Measurements from ENCODE around the gene RNF8.
"Not testable (repeated sequence)": the region's sequence is repeated elsewhere in the genome, so short reads cannot be mapped to it uniquely, and the experiment has no call there.

The RNF8 gene

DNA sequence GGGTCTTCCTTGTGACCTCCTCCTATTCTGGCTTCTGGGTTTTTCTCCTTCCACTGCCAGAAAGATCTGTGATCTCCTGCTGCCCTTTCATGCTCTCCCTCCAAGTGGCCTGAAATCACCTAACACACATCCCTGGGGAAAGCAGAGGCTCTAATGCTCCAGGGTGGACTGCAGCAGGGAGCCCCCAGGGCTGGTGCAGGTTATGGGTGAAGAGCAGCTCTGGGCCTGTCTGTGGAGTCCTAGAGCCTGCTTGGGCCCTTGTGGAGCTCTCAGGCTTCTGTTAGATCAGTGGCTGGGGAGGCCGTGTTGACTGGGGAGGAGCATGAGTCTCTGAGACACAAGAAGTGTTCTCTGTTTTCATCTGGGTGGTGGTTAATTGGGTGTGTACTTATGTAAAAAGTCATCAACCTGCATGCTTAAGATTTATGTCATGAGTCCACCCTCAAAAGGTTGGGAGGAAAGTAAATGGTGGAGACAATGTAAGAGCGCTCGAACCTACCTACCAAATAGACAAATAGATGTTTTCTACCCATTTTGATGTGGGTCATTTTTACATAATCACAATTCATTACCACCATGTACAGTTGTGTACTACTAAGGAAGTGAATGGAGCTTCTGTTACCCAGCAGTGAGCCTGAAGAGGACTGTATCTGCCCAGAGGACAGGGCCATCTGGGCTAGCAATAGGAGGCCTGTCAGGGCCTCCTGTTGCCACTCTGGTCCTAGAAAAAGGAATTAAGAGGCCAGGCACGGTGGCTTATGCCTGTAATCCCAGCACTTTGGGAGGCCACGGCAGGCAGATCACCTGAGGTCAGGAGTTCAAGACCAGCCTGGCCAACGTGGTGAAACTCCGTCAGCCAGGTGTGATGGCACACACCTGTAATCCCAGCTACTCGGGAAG is 32.0 kb upstream of the RNF8 start:
- DNase-seq = no peak

DNA sequence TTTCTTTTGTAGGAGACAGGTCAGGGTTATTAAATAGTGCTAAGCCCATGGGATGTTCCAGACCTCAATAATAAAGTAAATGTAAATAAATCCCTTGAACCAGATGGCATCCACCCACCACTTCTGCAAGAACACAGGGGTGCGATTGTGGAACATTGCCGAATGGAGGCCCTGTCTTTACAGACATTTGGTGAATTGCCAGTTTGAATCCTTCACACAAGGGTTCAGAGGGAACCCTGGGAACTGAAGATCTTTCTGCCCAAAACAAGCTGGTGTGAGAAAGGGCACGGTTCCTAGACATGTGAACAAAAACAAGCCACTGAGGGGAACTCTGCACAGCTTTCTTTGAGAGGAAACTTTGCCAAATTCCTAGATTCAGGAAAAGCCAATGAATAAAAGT is 30.2 kb upstream of the RNF8 start:
- no peak for DNase-seq

DNA sequence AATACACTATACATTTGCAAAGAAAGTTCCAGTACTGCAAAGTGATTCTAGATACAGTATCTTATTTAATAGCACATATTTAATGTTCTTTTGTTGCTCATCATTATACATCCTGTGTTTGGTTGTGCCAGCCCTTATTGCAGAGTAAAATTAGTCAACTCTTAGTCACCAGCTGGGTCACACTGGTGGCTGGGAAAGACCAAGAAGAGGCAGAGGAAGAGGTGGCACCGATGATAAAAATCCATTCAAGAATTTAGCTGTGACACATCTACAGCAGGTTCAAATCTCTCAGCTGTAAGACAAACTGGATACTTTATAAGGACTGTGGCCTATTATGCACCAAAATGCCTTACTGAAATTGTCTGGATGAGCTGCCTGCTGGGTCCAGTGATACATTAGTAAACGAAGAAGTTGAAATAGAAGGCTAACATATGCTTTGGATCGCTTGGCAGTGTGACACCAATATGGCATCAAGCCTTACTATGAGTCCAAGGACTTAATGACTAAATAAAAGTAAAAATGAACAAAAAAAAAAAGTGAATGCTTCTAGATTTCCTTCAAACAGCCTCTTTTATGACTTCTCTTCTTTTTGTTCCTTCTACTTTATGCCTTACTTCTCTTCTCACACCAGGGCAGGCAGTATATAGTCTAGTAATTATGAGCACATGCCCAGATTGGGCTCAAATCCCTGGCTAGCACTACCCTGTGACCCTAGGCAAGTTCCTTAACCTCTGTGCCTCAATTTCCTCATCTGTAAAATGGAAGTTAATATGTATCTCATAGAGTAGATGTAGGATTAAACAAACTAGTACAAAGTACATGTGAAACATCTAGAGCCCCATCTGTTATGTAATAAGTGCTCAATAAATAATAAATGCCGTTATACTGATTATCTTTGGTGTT is 29.4 kb upstream of the RNF8 start:
- peak; percentile 62 to 81 for DNase-seq

DNA sequence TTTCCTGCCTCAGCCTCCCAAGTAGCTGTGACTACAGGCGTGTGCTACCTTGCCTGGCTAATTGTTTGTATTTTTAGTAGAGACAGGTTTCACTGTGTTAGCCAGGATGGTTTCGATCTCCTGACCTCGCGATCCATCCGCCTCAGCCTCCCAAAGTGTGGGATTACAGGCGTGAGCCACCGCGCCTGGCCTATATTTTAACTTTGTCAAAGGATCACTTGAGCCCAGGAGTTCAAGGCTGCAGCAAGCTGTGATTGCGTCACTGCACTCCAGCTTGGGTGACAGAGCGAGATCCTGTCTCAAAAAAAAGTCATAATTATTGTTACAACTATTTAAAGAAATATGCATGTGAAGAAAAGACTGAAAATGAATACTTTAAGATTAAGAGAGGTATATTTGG is 23.4 kb upstream of the RNF8 start:
- DNase-seq = not testable (repeated sequence)

DNA sequence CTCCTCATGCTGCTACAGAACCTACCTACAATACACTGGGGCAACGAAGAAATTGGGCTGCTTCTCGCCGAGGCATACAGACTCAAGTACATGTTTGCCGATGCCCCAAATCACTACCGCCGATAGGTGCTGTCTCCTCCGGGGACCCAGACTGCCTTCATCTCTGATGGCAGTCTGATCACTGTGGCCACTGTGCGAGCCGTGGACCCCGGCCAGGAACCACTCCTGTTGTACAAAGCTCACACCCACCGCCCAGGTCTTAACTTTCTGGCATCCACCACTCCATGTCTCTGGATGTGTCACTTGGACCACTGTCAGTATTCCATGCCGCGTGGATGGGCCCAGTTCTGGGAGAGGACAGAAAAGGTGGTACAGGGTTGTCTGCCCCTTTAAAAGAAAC is 22.7 kb upstream of the RNF8 start:
- no peak for DNase-seq

DNA sequence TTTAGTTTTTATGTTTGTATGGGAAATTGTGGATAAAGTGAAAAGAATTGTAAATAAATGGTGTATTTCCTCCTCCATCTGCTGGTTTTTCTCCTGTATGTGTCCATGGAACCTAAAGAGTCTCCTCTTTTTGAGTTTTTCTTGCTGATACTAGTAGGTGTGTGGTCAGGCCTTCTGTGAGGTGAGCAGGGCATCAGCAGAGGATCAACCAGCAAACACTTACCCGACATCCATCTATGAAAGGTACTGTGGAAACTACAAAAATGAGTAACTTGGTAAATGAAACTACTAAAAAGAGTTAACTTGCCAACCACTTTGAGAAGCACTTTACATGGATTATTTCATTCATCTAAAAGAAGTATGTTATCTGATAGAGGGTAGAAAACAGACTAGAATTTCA is 20.9 kb upstream of the RNF8 start:
- no peak for DNase-seq

DNA sequence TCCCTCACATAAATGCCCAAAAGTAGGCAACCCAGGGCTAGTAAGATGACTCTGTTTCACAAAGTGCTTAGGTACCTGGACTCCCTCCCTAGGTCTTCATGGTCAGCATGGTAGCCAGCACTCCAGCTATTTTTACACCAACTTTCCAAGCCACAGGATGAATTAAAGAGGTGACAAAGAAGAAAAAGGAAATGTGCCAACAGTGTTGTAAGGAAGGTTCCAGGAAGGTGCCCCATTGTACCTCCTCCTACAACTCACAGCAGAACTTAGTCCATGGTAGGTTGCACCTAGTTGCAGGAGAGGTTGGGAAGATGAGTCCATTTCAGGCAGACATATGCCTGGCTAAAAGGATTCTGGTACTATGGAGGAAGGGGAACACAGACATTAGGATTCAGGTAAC is 19.7 kb upstream of the RNF8 start:
- DNase-seq = no peak

DNA sequence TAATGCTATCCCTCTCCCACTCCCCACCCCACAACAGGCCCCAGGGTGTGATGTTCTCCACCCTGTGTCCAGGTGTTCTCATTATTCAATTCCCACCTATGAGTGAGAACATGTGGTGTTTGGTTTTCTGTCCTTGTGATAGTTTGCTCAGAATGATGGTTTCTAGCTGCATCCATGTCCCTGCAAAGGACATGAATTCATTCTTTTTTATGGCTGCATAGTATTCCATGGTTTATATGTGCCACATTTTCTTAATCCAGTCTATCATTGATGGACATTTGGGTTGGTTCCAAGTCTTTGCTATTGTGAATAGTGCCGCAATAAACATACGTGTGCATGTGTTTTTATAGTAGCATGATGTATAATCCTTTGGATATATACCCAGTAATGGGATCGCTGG is 15.5 kb upstream of the RNF8 start:
- DNase-seq = not testable (repeated sequence)

DNA sequence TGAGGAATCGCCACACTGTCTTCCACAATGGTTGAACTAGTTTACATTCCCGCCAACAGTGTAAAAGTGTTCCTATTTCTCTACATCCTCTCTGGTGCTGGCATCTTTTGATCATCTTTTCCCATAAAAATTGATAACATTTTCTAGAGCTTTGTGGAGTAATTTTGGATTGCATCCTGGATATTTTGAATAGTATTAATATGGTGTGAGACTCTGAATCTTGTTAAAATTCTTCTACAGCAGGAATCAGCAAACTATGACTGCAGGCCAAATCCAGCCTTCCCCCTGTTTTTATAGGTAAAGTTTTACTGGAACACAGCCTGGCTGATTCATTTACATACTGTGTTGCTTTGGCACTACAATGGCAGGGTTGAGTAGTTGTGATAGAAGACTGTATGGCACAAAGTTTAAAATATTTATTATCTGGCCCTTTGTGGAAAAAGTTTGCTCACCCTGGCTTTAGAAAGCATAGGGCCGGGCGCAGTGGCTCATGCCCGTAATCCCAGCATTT is 15.0 kb upstream of the RNF8 start:
- DNase-seq = no peak

DNA sequence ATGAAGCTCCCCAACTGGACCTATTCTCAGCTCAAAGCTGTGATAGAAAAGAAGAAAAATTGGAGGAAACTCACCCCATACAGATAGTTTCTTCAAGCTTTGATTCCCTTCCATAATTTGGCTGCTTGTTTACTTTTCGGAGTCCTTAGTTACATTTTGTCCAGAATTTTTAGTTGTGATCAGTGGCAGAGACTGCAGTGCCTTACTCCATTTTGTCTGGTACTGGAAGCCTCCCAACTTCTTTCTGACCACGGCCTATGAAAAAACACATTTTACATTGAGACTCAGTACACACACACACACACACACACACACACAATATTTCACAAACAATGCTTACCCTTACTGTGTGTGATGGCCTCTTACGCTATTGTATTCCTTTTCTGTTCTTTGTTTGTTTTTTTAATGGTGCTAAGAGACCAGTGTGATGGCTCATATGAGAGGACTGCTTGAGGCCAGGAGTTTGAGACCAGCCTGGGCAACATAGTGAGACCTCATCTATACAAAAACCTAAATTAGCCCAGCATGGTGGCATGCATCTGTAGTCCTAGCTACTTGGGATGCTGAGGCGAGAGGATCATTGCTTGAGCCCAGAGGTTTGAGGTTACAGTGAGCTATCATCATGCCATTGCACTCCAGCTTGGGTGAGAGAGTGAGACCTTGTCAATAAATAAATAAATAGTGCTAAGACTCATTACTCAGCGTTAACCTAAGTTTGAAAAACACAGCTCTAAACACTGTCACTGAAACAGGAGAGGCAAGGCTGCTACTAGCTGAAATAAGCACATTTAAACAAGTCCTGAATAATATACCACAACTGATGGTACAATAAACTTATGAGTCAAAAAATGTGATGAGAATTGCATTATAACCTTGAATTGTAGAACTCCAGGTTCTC is 13.8 kb upstream of the RNF8 start:
- no peak for DNase-seq

DNA sequence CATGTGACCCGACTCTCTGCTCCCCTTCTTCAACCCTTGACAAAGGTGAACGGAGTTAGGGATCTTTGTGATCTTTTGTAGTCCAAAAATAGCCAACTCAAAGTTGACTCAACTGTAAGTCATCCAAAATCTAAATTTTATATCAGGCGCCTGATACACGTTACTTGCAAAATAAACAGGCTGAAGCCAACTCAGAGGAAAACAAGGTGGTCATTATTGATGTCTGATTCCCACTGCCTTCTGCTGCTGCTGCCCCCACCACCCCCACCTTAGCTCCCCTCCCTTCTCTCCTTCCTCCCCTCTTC is 13.2 kb upstream of the RNF8 start:
- no peak for DNase-seq

DNA sequence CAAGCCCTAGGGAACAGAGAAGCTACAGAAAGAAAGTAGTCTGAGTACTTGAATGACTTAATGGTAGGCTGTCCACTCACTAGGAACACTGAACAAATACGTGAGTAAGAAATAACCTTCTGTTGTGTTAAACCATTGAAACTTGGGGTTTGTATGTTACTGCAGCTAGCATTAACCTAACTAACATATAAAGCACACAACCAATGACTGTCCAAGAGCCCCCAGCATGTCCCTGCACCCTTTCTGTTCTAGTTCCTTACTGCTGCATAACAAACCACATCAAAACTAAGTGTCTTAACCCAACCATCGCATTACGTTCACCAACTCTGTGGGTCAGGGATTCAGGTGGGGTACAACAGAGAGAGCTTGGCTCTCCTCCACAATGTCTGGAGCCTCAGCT is 10.5 kb upstream of the RNF8 start:
- DNase-seq = no peak

DNA sequence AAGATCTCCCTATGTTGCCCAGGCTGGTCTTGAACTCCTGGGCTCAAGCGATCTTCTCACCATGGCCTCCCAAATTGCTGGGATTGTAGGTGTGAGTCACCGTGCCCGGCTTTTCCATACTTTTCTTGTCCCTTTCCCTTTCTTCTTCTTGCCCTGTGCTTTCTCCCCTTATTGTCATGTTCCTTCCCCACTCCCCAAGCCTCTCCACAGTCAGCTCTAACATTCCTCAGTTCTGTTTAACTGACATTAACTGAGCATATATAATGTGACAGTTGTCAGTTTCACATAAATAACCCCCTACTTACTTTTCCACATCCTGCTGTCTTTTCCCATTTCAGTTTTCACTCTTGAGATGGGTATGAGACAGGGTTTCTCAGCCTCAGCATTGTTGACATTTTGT is 9.5 kb upstream of the RNF8 start:
- DNase-seq = no peak

DNA sequence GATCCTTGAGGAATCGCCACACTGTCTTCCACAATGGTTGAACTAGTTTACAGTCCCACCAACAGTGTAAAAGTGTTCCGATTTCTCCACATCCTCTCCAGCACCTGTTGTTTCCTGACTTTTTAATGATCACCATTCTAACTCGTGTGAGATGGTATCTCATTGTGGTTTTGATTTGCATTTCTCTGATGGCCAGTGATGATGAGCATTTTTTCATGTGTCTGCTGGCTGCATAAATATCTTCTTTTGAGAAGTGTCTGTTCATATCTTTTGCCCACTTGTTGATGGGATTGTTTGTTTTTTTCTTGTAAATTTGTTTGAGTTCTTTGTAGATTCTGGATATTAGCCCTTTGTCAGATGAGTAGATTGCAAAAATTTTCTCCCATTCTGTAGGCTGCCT is 8.0 kb upstream of the RNF8 start:
- DNase-seq = not testable (repeated sequence)

DNA sequence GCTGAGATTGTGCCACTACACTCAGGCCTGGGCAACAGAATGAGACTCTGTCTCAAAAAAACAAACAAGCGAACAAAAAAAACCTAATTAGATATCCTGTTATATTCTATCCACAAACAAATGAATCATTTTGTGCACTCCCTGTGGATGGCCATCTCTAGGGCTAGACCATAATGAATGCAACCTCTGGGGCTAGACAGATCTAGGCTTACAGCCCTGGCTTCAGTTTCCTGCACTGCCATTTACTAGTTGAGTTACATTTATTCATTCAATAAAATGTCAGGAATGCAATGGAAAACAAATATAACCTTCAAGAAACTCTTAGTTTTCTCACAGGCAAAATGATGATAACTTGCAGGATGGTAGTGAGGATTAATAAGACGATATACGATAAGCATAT is 6.6 kb upstream of the RNF8 start:
- no peak for DNase-seq

DNA sequence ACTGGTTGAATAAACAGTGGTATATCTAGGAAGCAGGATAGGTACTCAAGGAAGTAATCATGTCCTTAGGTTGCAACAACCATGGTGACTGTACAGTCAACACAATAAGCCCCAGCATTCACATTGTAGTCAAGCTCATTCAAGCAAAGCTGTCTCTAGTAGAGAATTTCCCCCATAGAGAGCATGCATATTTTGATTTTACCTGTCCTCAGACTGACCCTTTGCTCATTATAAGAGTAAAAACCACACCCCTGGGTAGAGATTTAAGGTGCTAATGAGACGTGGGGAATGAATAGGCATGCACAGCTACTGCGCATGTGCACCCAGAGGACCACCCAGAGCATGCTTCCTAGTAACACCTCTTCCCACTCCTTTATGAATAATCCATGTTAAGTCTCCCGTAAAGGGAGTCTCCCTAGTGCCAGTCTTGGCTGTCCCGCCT is 6.1 kb upstream of the RNF8 start:
- no peak for DNase-seq

DNA sequence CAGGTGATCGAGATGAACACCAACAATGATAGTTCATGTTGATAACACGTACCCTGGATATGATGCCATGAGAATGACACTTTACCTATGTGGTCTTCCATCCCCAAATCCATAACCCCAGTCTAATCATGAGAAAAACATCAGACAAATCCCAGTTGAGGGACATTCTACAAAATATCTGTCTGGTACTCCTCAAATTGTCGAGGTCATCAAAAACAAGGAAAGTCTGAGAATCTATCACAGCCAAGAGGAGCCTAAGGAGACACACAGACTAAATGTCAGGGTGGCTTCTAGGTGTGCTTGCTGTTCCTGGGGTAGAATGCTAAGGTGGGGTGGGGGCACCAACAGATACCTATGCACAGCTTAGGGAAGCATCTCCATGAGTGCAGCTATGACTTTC is 2.8 kb upstream of the RNF8 start:
- DNase-seq = no peak

DNA sequence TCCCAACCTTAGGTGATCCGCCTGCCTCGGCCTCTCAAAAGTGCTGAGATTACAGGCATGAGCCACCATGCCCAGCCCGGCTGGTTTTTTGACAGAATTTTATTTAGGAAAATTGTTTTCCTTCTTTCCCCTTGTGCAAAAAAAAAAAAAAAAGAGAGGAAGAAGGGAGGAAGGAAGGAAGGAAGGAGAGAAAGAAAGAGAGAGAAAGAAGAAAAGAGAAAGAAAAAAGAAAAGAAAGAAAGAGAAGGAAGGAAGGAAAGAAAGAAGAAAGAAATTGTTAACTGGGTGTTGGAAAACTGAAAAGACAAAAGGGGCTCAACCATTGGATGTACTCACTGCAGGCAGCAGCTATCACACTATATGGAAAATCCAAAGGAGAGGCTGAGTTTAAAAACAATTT is 1.4 kb upstream of the RNF8 start:
- DNase-seq = no peak

DNA sequence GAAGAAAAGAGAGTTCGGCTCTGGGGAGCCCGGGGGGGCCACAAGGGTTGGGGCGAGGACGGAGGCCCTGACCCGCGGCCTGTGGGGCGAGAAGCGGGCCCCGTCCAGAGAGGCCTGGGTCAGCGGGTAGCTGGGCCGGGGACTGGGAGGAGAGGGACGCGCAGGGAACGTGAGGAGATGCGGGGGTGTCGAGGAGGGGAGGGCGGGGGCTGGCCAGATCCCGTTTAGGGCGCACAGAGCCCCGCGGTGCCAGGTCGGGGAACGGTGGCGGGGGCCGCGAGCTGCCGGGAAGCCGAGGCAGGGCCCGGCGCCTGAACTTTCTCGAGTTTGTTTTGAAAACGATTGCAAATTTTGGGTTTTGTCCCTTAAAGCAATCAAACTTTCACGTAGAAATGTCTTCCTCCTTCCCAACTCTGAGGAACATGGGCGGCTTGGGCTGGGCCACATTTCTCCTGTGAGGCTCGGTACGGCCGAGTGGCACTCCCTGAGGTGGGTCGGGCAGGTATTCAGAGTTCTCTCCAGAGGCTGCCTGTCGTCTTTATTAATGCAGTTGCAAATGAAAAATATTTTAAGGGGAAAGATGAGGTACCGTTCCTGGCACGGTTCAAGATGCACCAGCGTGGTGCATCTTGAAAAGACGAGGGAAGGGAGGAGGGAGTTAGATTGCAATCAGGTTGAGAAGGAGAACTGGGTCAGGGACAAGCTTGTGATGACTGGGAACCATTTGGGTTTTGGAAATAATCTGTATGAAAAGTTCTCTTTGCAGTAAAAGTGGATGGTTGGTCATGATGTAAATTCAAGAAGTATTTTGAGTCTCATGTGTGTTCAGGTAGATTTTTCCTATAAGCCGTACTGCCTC is 972 bp downstream of the RNF8 start:
- no peak for DNase-seq

DNA sequence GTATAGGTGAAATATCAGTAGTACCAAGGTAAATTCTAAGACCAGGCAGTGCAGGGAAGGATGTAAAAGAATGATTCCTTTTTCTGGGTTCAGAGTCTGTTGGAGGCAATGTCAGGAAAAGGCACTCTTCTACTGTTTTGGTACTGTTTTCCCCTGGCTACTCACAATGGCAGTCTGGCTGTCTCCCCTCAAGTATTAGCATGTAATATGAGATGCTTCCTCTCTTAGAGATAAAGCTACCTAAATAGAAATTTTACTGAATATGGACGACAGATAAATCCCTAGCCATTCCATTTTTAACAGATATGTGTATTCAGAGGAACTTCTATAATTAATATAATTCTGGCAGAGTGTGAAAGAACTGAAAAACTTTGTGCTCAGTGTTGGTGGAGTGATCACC is 3.5 kb downstream of the RNF8 start:
- DNase-seq = no peak

DNA sequence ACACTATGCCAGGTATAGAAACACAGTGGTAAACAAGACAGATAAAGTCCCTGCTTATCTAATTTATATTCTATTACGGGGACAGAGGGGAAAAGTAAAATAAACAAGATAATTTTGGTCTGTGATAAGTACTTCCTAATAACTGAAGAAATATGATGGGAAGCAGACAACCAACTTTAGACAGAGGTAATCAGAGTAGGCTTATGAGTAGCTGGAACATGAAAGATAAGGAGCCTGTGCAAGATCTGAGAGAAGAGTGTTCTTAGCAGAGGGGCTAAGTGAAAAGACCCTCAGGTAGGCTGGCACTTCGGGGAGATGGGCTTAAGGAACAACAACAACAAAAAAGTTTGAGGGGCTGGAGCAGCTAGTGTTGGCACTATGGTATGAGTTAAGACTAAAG is 4.1 kb downstream of the RNF8 start:
- no peak for DNase-seq

DNA sequence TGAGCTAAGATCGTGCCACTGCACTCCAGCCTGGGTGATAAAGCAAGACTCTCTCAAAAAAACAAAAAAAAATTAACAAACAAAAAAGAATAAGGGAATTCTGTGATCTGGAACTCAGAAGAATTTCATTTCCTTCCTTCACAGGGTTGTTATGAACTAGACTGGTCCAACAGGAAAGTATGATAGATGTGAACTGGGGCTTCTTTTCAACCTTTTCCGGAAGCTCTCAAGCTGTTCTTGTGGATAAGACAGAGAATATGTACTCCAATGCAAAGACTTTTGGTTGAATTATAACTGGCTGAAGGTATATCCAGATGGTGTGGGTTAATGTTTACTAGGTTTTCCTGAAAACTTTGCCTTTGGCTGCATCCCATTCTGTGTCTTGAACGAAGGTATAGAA is 5.3 kb downstream of the RNF8 start:
- no peak for DNase-seq

All from SW 1271 (cell line).